B cell (primary cell): ENCODE measurements around the gene CCDC86. TPM values are rescaled to one million over a fixed set of nuclear protein-coding genes. Genes with fewer than 3 reads are reported as not detected.

ENCODE experiments used
- ATAC-seq: fragments of 200-7000 bp; cut with Tn5 transposase; one replicate; pipeline ENCODE4 v1.10.0; 2021; ENCODE audit warnings: low read depth, mild to moderate bottlenecking, moderate number of reproducible peaks, moderate library complexity
- CTCF ChIA-PET: fragments of 350-600 bp; sonication (Branson Sonifier 250); formaldehyde crosslinking; loops from one replicate; lab custom pipeline; 2021; ENCODE audit warnings: antibody characterized with exemption, inconsistent platforms; lab: Charles Lee
- POLR2A ChIA-PET: fragments of 350-600 bp; sonication (Branson Sonifier 250); formaldehyde crosslinking; loops from one replicate; lab custom pipeline; 2021; ENCODE audit warnings: antibody characterized with exemption; lab: Charles Lee
- DNase-seq: peaks from one replicate; pipeline ENCODE4 v3.0.0; 2013
- H2AFZ ChIP-seq: 2 replicates; pipeline ENCODE4 v1.6.1; 2012; ENCODE audit warnings: mild to moderate bottlenecking, low read depth, low read length; ENCODE audit not compliant: insufficient read depth, poor library complexity, severe bottlenecking
- H3K27ac ChIP-seq, 2 donors: 1 replicate in 1 of 2; 2 replicates in 1 of 2; pipeline ENCODE4 v1.5.1; 2012 to 2013; ENCODE audit warnings: low read length in 2 of 2, mild to moderate bottlenecking in 2 of 2, moderate library complexity in 1 of 2
- H3K27me3 ChIP-seq, 4 experiments: fragments of 200-600 bp in 1 of 4; sonication (generic) in 1 of 4; replicated peaks in 1 of 4; 1 replicate in 2 of 4; 2 replicates in 2 of 4; pipeline versions ENCODE4 v1.6.1 to v1.7.0; 2013 to 2016; ENCODE audit warnings: low read length in 3 of 4, mild to moderate bottlenecking in 2 of 4, mixed read lengths in 1 of 4, moderate library complexity in 1 of 4; ENCODE audit not compliant: insufficient read depth in 4 of 4, control insufficient read depth in 3 of 4; ENCODE audit errors: control extremely low read depth in 1 of 4
- H3K36me3 ChIP-seq, 2 experiments: replicated peaks in 1 of 2; 1 replicate in 1 of 2; 2 replicates in 1 of 2; pipeline versions ENCODE4 v1.6.1 to v1.7.1; 2013; ENCODE audit warnings: low read length in 1 of 2; ENCODE audit not compliant: insufficient read depth in 2 of 2, control insufficient read depth in 1 of 2; ENCODE audit errors: control extremely low read depth in 1 of 2, extremely low read depth in 1 of 2
- H3K4me1 ChIP-seq, 2 donors: fragments of 200-600 bp in 1 of 2; sonication (generic) in 1 of 2; 1 replicate in 1 of 2; 2 replicates in 1 of 2; pipeline versions ENCODE4 v1.5.1 to v1.6.1; 2013 to 2017; ENCODE audit warnings: low read length in 2 of 2; ENCODE audit not compliant: control insufficient read depth in 2 of 2, insufficient read depth in 2 of 2
- H3K4me2 ChIP-seq: replicated peaks from 2 replicates; pipeline ENCODE3; 2012; ENCODE audit warnings: mild to moderate bottlenecking, low read depth, low read length; ENCODE audit not compliant: poor library complexity, severe bottlenecking
- H3K4me3 ChIP-seq, 5 experiments: fragments of 200-600 bp in 1 of 5; sonication (generic) in 1 of 5; 1 replicate in 3 of 5; 2 replicates in 2 of 5; pipeline versions ENCODE4 v1.5.1 to v1.7.0; 2011 to 2016; ENCODE audit warnings: low read length in 4 of 5, mild to moderate bottlenecking in 4 of 5, low read depth in 2 of 5, control low read depth in 1 of 5, moderate library complexity in 1 of 5; ENCODE audit not compliant: insufficient read depth in 1 of 5; ENCODE audit errors: control extremely low read depth in 1 of 5, extremely low read depth in 1 of 5
- H3K79me2 ChIP-seq: fragments of 200-600 bp; sonication (generic); one replicate; pipeline ENCODE4 v1.6.0; 2016; ENCODE audit warnings: low read length; ENCODE audit not compliant: control insufficient read depth, insufficient read depth
- H3K9ac ChIP-seq: fragments of 200-600 bp; sonication (generic); 2 replicates; pipeline ENCODE4 v1.6.1; 2017; ENCODE audit warnings: mild to moderate bottlenecking, low read length, moderate library complexity
- H3K9me3 ChIP-seq, 3 donors: one replicate each; pipeline versions ENCODE4 v1.6.1 to v1.7.1; 2013; ENCODE audit warnings: low read length in 2 of 3; ENCODE audit not compliant: control insufficient read depth in 2 of 3, insufficient read depth in 1 of 3; ENCODE audit errors: control extremely low read depth in 1 of 3
- H4K20me1 ChIP-seq: 2 replicates; pipeline ENCODE4 v1.6.0; 2012; ENCODE audit warnings: mild to moderate bottlenecking, low read length; ENCODE audit not compliant: insufficient read depth, control insufficient read depth, poor library complexity, severe bottlenecking
- H3K27ac Mint-ChIP-seq: one replicate; pipeline ENCODE4 v1.8.0; 2021; ENCODE audit warnings: mixed read lengths
- H3K27me3 Mint-ChIP-seq: one replicate; pipeline ENCODE4 v1.8.0; 2021; ENCODE audit warnings: mixed read lengths
- H3K4me1 Mint-ChIP-seq: one replicate; pipeline ENCODE4 v1.8.0; 2021; ENCODE audit warnings: mixed read lengths
- H3K4me3 Mint-ChIP-seq: one replicate; pipeline ENCODE4 v1.8.0; 2021; ENCODE audit warnings: mixed read lengths
- H3K9me3 Mint-ChIP-seq: one replicate; pipeline ENCODE4 v1.8.0; 2022; ENCODE audit warnings: mixed read lengths; ENCODE audit not compliant: insufficient read depth
- CTCF ChIP-seq: fragments of 200-600 bp; IDR thresholded peaks from one replicate; pipeline ENCODE4 v1.8.0; 2022; ENCODE audit warnings: antibody characterized with exemption, mild to moderate bottlenecking
- EZH2 ChIP-seq: IDR thresholded peaks from 2 replicates; pipeline ENCODE4 v1.6.1; 2012; ENCODE audit warnings: borderline replicate concordance, low read depth, mild to moderate bottlenecking, moderate library complexity, low read length; ENCODE audit not compliant: insufficient read depth, poor library complexity, severe bottlenecking
- WGBS: methylation state at CpG from one replicate; pipeline ENCODE4 v1.1.5; 2013; ENCODE audit warnings: missing lambda C conversion rate; ENCODE audit not compliant: insufficient coverage; 5-methylcytosine and 5-hydroxymethylcytosine counted together
- intact Hi-C: fragments of 100-400 bp; cut with micrococcal nuclease; formaldehyde crosslinking; loops from one replicate; pipeline ENCODE4 v1.10.0; 2022
- polyA plus RNA-seq: library from polyadenylated mRNA; depleted of rRNA; stranded (reverse); fragments of >200 nt; gene quantifications from 2 replicates; pipeline ENCODE4 v1.2.3, GENCODE V29; 2012
- total RNA-seq, 2 donors: library from RNA; stranded (reverse); fragments of 120-200 nt in 1 of 2; gene quantifications; 1 replicate in 1 of 2; 2 replicates in 1 of 2; pipeline versions ENCODE4 v1.2.3 to v1.2.4, GENCODE V29; 2013 to 2022

Gene CCDC86
- total and polyA plus RNA-seq, 2 donors (not counting 1 experiment from before 2014, with no cell fraction given): 10.5 to 12.4 TPM

GRCh38 chr11:60879971-60880588, 38.2 kb downstream of the CCDC86 start:
- ChIA-PET CTCF (interaction anchor here (2.0 kb wide), 1 partner anchor 19 kb away, joined by 5 read pairs; no protein-coding TSS in a partner anchor), POLR2A (no interaction called here)
- ATAC-seq (no peak), DNase-seq (no peak)
- 48% methylated on average over 2 of the region's 5 CpGs for WGBS
- Mint-ChIP-seq H3K4me1 (no peaks in the 10 kb centered on the region), H3K27ac (no peak overlapping the region), H3K4me3 (no peak overlapping the region), H3K27me3 (no peaks in the 10 kb centered on the region), H3K9me3 (no peaks in the 10 kb centered on the region)
- Histone ChIP-seq H3K9me3 (no peaks in the 10 kb centered on the region), H3K27me3 (no peaks in the 10 kb centered on the region), H2AFZ (no peak overlapping the region), H3K9ac (no peak overlapping the region), H3K4me1 (no peaks in the 10 kb centered on the region), H4K20me1 (no peaks in the 10 kb centered on the region), H3K4me2 (no peak overlapping the region), H3K27ac (no peak overlapping the region), H3K36me3 (peaks cover 0 to 20% of the 10 kb centered on the region in 2 experiments), H3K79me2 (no peaks in the 10 kb centered on the region), H3K4me3 (no peak overlapping the region)
- intact Hi-C loops: no loop called here
- no peak for TF ChIP-seq CTCF

- no peak overlapping the region for H3K9ac ChIP-seq
- H4K20me1 ChIP-seq: no peaks in the 10 kb centered on the region
- ChIA-PET CTCF (interaction anchor here (2.0 kb wide), 1 partner anchor 19 kb away, joined by 5 read pairs; no protein-coding TSS in a partner anchor), POLR2A (no interaction called here)
- DNase-seq (no peak), ATAC-seq (no peak)
- no peaks in the 10 kb centered on the region for H3K79me2 ChIP-seq
- H3K9me3 ChIP-seq: no peaks in the 10 kb centered on the region
- peaks cover 0 to 20% of the 10 kb centered on the region in 2 experiments for H3K36me3 ChIP-seq
- H3K4me1 ChIP-seq: no peaks in the 10 kb centered on the region
- no peak overlapping the region for H2AFZ ChIP-seq
- Mint-ChIP-seq H3K27me3 (no peaks in the 10 kb centered on the region), H3K4me3 (no peak overlapping the region), H3K27ac (no peak overlapping the region), H3K9me3 (no peaks in the 10 kb centered on the region), H3K4me1 (no peaks in the 10 kb centered on the region)
- H3K4me2 ChIP-seq: no peak overlapping the region
- no peak overlapping the region for H3K4me3 ChIP-seq
- intact Hi-C loops: no loop called here
- no peaks in the 10 kb centered on the region for H3K27me3 ChIP-seq
- 100% methylated on average over 7 of the region's 8 CpGs for WGBS
- TF ChIP-seq EZH2 (no peak), CTCF (no peak)
- H3K27ac ChIP-seq: no peak overlapping the region
Measured at GRCh38 chr11:60880643-60881282, 38.9 kb downstream of the CCDC86 start.
